GM23338 (cell line): ENCODE results near the gene NOVA2.

Experiments
- CREB1 ChIP-seq: fragments of 250-450 bp; sonication (Bioruptor Pico); IDR thresholded peaks from 2 replicates; pipeline ENCODE4 v1.5.0; 2020; ENCODE audit warnings: low read depth, mild to moderate bottlenecking, moderate library complexity
- EZH2 ChIP-seq: fragments of 200-600 bp; sonication (generic); IDR thresholded peaks from one replicate; pipeline ENCODE4 v1.8.0; 2017; ENCODE audit warnings: antibody characterized with exemption, mild to moderate bottlenecking, low read depth; ENCODE audit not compliant: unreplicated experiment
- JUNB ChIP-seq: IDR thresholded peaks from one replicate; pipeline ENCODE4 v1.6.1; 2016; ENCODE audit warnings: antibody characterized with exemption; ENCODE audit not compliant: unreplicated experiment
- NANOG ChIP-seq: IDR thresholded peaks from 2 replicates; pipeline ENCODE4 v1.6.1; 2016; ENCODE audit warnings: antibody characterized with exemption, borderline replicate concordance
- POLR2AphosphoS5 ChIP-seq: IDR thresholded peaks from 2 replicates; pipeline ENCODE4 v1.6.1; 2016; ENCODE audit warnings: antibody characterized with exemption, low read depth
- REST ChIP-seq: IDR thresholded peaks from one replicate; pipeline ENCODE4 v1.6.1; 2018; ENCODE audit warnings: antibody characterized with exemption; ENCODE audit not compliant: unreplicated experiment
- TF ChIP-seq, protein P1 (sequence below), 2 experiments: fragments of 200-600 bp in 1 of 2; sonication (generic) in 1 of 2; conservative IDR thresholded peaks; 2 replicates each; pipeline versions ENCODE4 v1.5.1 to v1.6.1; 2016 to 2017; ENCODE audit warnings: antibody characterized with exemption in 2 of 2, low read depth in 2 of 2, mild to moderate bottlenecking in 2 of 2, moderate library complexity in 1 of 2
- TF ChIP-seq, protein P2 (sequence below): IDR thresholded peaks from 2 replicates; pipeline ENCODE4 v1.6.1; 2016; ENCODE audit warnings: antibody characterized with exemption

DNA sequence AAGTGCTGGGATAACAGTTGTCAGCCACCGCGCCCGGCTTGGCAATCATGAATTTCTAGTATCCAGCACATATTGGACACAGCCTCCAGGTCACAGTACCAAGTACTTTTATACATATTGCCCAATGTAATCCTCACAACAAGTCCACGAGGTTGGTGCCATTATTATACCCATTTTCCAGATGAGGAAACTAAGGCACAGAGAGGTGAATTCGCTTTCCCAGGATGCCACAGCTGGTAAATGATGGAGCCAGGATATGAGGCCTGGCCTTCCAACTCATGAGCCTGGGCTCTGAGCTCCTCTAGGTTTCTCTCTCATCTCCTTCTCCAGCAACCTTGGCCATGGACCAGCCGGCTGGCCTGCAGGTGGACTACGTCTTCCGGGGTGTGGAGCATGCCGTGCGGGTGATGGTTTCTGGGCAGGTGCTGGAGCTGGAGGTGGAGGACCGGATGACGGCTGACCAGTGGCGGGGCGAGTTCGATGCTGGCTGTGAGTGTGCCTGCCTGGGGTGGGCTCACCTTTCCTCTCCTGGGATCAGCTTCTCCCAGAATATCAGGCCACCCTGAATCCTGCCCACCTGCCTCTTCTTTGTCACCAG is 29.1 kb upstream of the NOVA2 start:
- TF ChIP-seq, protein P1, sequence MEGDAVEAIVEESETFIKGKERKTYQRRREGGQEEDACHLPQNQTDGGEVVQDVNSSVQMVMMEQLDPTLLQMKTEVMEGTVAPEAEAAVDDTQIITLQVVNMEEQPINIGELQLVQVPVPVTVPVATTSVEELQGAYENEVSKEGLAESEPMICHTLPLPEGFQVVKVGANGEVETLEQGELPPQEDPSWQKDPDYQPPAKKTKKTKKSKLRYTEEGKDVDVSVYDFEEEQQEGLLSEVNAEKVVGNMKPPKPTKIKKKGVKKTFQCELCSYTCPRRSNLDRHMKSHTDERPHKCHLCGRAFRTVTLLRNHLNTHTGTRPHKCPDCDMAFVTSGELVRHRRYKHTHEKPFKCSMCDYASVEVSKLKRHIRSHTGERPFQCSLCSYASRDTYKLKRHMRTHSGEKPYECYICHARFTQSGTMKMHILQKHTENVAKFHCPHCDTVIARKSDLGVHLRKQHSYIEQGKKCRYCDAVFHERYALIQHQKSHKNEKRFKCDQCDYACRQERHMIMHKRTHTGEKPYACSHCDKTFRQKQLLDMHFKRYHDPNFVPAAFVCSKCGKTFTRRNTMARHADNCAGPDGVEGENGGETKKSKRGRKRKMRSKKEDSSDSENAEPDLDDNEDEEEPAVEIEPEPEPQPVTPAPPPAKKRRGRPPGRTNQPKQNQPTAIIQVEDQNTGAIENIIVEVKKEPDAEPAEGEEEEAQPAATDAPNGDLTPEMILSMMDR (conservative IDR thresholded peaks at IDR 0.05; ENCODE audit: low read depth in 2 of 2), result no peak
- TF ChIP-seq POLR2AphosphoS5 (no peak), EZH2 (no peak), REST (no peak), CREB1 (CRISPR knock-in tag) (no peak), NANOG (no peak), JUNB (no peak)
- TF ChIP-seq, protein P2, sequence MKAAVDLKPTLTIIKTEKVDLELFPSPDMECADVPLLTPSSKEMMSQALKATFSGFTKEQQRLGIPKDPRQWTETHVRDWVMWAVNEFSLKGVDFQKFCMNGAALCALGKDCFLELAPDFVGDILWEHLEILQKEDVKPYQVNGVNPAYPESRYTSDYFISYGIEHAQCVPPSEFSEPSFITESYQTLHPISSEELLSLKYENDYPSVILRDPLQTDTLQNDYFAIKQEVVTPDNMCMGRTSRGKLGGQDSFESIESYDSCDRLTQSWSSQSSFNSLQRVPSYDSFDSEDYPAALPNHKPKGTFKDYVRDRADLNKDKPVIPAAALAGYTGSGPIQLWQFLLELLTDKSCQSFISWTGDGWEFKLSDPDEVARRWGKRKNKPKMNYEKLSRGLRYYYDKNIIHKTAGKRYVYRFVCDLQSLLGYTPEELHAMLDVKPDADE, result no peak
